GM19324 (cell line): Measurements from ENCODE around the gene CCDC178.
"Not testable (repeated sequence)": the region's sequence is repeated elsewhere in the genome, so short reads cannot be mapped to it uniquely, and the experiment has no call there.

Experiments
- ATAC-seq: cut with Tn5 transposase; IDR thresholded peaks from one replicate; pipeline ENCODE4 v1.9.1; 2021; ENCODE audit warnings: mild to moderate bottlenecking, moderate library complexity; ENCODE audit not compliant: unreplicated experiment, low FRiP score

Gene CCDC178

DNA sequence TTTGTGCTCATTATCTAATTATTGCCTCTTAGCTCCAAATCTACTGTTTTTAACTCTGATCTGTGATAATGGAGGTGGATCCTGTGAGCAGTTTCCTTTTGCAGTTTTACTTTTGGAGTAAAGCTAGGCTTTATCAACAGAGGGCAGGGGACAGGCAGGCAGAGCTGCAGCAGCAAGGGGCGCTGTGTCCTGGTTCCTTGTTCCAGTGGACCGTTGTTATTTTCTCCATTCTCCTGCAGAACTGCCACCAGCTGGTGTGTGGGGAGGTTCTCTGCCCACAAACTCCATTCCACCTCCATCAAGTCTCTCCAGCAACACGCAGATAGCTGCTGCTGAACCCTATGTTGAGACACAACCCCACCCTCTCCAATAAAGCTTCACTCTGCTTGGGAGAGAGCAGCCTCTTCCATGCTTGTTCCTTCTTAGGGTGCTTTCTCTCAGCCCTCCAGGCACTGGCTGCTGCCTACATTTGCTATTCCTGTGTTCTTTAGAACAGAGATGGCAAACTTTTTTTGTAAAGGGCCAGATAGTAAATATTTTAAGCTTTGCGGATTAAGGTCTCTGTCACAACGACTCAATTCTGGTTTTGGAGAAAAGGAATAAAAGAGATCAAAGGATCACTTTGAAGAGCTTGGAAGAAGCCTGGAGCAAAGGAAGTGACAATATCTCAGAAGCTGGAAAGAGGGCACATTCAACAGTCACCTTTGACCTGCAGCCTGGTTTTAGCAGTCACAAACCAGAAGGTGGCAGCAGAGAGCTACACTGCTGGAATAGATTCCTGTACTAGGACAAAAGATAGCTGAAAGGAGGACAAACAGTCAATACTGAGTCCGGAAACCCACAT lies 208.8 kb downstream of the CCDC178 start:
- peak; percentile 85 for ATAC-seq

DNA sequence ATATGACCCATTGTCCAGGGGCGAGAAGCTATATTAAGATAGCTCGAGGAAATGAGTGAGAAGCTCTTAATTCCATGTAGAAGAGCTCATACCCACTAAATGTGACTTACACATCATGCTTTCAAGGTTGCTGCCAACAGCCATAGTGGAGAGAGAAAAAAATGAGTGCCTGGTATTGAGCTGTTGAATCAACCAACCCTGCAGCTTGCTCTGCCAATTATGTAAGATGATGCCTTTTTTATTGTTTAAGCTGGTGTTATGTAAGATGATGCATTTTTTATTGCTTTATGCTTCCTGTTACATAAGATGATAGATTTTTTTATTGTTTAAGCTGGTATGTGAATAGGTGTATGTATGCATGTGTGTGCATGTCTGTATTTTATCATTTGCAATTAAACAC lies 228.2 kb downstream of the CCDC178 start:
- ATAC-seq, result no peak

DNA sequence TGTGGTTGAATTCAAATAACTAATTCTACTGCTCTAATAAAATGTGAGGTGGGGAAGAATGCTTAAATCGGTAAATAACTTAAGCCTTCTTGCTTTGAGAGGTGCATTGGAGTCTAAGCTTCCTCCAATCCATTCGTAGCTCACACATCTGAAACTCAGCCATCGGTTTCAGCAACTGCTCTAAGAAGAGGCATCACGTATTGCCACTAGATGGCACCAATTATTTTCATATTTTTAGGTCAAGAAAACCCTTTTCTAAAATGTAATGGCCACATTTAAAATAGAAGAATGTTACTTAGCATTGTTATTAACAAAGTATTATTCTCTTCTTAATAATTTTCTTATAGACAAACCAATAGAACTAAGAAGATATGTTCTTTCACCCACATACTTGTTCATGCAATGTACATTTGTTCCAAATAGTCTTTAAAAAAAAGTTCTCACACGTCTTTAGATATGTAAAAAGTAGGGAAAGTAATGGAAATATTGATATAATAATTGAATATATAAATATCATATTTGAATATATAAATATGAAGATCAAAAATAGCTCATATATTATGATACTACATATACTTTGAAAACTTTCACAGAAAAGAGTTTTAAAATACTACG lies 229.8 kb downstream of the CCDC178 start:
- ATAC-seq, result no peak

DNA sequence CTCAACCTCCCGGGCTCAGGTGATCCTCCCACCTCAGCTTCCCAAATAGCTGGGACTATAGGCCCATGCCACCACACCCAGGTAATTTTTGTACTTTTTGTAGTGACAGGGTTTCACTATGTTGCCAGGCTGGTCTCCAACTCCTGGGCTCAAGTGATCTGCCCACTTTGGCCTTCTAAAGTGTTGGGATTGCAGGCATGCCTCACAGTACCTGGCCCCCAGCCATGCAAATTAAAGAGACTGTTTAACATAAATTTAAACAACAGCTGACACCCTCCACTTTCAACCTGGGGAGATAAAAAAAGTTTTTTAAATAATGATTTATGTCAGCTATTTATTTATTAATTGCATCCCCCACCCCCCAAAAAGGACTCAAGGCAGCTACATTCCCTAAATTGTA lies 234.7 kb downstream of the CCDC178 start:
- no peak for ATAC-seq

DNA sequence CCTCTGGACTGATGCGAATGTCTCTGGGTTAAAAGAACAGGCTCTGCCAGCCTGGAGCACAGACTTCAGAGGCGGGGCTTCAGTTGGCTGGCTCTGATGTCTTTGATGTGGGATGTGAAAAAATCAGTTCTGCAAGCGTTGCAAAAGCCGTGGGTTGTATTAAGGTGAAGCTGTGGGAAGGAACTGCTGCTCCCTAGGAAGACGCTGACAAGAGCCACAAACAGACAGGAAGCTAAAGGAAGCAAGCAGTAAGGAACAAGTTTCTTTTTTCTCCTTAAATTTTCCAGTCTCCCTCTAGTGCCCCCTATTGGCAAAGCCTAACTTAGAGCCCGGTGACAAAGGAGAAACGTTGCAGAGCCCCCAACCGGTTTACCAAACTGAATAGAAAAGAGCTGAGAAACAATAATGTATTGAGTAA lies 239.0 kb downstream of the CCDC178 start:
- ATAC-seq, result no peak

DNA sequence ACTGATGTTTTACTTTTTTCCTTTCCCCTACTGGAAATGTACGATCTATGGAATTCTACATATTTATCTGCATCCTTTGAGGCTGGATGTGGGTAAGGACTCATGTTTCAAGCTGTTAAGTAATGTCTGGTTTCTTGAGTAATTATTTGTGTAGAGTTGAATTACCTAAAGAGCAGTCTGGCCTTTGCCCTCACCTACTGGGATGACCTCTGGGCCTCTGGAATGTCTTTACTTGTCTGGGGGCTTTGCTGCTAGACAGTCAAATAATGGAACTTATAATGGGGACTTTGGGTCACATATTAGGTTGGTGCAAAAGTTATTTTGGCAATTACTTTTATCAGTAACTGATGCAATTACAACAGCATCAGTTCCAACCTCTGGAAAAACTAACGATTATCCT lies 244.7 kb downstream of the CCDC178 start:
- ATAC-seq, result no peak

DNA sequence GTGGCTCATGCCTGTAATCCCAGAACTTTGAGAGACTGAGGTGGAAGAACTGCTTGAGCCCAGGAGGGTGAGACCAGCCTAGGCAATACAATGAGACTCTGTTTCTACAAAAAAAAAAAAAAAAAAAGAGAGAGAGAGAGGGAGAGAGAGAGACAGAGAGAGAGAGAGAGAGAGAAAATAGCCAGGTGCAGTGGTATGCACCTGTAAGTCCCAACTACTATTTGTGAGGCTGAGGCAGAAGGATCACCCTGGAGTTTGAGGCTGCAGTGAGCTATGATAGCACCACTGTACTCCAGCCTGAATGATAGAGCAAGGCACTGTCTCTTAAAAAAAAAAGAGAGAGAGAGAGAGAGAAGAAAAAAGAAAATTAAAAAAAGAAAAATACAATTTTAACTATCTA lies 245.7 kb downstream of the CCDC178 start:
- no peak for ATAC-seq

DNA sequence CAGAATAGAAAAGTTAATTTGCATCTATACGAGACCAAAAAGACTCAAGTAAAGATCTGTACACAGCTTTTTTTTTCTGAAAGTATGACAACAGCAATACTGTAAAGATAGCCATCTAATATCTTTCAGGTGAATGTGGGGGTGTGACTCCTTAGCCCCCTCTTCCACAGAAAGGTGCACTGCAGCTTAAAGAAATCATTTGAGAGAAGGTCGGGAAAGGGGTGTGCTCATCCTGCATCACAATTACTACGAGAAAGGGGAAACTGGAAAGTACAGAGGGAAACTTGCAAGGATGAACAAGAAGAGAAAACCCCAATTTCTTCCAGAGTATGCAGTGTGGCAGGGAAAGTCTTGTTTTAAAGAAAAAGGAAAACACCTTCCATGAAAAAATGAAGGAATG lies 255.6 kb downstream of the CCDC178 start:
- ATAC-seq, result no peak

DNA sequence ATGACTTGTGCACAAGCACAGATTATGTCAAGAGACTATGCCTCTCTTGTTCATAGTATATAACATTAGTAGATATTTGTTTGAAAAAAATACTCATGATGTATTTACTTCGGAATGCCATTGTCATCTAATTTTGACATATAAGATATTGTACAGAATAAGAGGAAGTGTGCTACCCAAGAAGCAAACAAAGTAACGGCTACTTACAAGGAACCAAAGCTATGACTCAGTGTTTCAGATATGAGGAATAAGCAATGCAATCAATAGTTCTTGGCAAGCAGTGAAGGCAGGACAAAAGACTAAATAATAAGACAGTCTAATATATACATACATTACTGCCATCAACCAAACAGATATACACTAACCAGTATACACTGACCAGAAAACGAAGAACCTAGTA lies 256.3 kb downstream of the CCDC178 start:
- ATAC-seq, result no peak

DNA sequence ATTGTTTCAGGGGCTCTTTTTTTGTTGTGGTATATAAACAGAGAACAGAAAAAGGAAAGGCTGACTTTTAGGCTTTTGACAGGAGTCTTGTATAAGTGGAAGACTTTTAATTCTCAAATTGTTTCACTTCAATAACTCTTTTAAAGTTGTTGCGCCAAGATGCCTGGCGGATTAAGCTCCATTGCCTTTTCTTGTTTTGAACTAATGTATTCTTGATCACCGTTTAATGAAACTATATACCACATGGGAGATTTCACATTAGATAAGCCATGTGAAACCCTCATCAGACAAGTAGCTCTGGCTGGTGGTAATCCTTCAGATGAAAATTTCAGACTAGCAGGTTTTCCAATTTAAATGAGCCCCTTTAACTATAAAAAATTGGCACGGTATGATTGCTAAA lies 257.4 kb downstream of the CCDC178 start:
- no peak for ATAC-seq

DNA sequence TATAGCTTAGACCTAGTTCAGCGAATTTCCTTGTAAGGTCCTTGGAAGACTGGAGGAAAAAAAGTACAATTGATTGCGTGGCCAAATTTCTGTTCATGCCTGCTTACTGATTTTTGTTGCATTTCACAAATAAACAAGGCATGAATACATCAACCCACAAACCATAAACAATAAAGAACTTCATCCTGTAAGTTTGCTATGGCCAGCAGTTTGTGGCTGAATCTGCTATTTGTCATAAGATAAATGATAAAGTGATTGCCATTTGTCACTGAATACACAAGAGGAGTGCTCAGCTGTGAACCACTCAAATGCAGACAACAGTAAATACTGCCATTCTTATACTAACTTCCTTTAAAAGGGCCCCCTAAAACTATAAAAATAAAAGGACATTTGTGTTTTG lies 259.5 kb downstream of the CCDC178 start:
- ATAC-seq, result no peak

DNA sequence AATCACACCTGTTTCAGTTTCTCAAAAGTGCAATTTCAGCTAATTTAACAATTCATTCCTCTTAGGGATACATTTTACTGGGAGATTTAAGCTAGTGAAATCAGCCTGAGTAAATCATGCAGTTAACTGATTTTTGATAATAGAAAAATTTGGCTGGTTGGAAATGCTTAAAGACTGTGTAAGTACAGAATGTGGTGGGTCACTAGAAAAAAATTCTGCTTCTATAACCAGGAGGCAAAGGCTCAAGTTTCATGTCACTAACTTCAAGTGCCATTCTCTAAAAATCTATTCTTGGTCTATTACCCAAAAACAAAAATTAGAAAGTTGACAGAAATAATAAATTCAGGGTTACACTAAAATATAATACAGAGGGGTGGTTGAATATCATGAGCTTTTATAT lies 271.3 kb downstream of the CCDC178 start:
- no peak for ATAC-seq

DNA sequence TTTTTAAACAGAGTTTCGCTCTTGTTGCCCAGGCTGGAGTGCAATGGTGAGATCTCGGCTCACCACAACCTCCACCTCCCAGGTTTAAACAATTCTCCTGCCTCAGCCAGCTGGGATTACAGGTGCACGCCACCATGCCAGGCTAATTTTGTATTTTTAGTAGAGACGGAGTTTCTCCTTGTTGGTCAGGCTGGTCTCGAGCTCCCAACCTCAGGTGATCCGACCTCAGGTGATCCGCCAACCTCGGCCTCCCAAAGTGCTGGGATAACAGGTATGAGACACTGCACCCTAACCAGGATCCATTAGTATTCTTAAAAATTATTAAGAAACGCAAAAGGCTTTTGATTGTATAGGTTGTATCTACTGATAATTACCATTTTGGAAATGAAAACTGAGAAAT lies 276.4 kb downstream of the CCDC178 start:
- ATAC-seq, result not testable (repeated sequence)

DNA sequence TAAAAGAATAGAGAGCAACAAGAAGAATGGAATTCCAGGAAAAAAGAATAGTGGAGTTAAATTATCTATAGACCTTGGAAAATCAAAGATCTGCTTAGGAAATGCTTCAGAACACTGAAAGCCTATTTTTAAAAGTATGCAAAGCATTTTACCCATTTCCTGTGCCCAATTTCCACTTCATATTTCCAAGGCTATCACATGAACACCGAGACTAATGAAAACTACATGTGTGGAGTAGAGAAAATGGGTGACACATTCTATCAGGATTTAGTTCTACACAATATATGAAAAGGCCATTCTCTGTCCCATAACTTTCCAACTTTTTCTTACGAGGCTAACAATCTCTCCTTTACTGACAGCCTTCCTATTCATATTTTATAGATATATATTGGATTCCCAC lies 279.4 kb downstream of the CCDC178 start:
- no peak for ATAC-seq

DNA sequence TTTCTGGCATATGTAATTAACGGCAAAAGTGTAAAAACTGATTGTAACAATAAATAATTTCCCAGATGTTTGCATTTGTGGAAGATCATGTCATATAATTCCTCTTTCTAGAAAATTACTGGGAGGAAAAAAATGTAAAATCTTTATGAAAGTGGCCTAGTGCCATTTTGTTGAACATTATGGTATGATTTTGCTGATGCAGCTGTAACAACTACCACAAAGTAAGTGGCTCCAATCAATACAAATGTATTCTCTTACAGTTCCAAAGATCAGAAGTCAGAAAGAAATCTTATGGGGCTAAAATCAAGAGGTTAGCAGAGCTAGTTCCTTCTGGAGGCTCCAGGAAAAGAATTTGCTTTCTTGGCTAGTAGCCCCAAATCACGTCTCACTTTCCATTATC lies 281.4 kb downstream of the CCDC178 start:
- no peak for ATAC-seq

DNA sequence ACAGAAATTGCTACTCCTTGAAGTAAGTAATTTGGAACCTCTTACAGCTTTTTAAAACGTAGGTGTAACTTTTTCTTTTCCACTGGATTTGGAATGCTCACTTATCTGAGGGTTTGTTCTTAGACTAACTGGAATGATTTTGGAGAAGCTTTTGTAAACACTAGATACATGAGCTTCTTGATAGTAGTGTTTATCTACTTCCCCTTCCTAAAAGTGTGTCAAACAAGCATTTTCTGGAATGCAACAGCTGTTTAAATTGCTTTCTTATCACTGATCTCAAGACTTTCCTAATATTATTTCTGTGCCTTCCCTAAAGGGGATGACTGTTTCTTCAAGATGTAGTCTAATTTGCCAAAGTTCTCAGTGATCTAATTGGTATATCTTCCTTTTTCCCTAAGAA lies 282.6 kb downstream of the CCDC178 start:
- ATAC-seq, result no peak

DNA sequence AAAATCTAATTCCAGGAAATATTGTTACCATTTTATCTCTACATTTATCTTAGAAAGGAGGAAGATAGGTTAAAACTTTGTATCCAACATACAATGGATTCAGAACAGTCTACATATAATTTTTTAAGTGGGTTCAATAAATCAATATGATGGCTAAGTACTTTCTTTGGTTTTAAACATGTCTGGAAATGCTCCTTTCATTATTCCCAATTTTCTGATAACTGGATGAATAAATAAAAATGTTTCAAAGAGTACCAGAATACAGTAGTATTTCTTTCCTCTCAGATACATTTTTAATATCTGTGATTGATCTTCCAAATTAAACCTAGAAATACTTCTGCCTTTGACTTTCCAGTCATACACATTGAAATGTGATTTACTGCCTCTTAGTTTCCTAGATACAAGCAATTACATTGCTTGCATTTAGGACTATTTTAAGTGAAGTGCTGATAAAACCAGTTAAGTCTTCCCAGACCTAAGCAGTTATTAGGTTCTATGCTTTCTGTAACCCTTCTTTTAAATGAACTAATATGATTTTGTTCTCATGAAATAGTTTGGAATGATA lies 283.5 kb downstream of the CCDC178 start:
- ATAC-seq, result no peak

DNA sequence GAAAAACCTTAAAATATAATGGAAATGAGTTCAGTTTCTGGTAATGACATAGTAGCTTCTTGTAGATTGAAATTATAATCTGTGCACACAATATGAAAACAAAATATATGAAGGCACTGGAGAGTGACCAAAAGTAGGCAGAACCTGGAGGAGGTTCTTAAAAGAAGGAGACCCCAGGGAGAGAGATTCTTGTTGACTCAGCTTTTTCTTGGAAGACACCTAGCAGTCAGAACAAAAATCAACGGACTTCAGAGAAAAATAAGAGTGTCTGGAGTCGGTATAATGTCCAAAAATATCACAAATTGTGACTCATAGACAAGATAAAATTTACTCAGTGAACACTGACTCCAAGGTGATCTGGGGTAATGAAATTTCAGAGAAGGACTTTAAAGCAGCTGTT lies 286.5 kb downstream of the CCDC178 start:
- ATAC-seq, result no peak

DNA sequence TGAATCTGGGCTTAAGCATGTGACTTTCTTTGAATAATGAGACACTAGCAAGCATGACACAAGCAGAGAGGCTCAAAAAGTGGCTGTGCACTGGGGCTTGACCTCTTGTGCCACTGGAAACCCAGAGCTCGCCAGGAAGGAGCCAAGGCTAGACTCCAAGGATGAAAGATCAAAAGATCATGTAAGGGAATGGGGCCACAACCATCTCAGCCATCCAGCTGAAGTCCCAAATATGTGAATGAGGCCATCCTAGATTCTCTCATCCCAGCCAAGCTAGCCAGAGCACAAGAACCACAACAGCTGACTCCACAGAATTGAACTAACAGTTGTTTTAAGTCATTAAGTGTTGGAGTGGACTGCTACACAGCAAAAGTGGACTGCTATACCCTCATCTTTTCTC lies 288.1 kb downstream of the CCDC178 start:
- no peak for ATAC-seq

DNA sequence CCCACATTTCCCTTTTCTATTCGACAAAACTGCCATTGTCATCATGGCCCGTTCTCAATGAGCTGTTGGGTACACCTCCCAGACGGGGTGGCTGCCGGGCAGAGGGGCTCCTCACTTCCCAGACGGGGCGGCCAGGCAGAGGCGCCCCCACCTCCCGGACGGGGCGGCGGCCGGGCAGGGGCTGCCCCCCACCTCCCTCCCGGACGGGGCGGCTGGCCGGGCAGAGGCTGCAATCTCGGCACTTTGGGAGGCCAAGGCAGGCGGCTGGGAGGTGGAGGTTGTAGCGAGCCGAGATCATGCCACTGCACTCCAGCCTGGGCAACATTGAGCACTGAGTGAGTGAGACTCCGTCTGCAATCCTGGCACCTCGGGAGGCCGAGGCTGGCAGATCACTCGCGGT lies 292.7 kb downstream of the CCDC178 start:
- not testable (repeated sequence) for ATAC-seq

DNA sequence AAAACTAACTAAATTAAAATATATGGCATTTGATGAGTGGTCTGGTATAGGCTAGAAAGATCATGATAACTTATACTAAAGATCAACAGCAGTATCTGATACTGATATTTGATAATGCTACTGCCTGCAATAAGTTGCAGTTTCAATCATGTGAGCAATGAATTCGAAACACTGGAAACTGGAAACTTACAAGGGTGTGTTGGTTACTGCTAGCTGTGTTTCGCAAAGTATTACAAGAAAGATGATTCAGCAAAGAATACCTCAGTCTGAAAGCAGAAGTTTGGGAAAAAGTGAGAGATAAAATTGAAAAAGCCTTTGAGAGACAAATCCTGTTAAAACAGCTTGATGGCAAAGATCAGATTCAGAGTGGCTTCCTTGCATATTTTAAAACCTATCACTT lies 294.5 kb downstream of the CCDC178 start:
- no peak for ATAC-seq
